Neural crest cell (in vitro differentiated cells): Measurements from ENCODE around the gene KCNS1. TPM values are rescaled to one million over a fixed set of nuclear protein-coding genes. Genes with fewer than 3 reads are reported as not detected.
"Not testable (repeated sequence)": the region's sequence is repeated elsewhere in the genome, so short reads cannot be mapped to it uniquely, and the experiment has no call there.

Experiments used
- DNase-seq: peaks from one replicate; pipeline ENCODE4 v3.0.0; 2021; ENCODE audit warnings: low read depth, mixed read lengths, low spot score
- H3K27ac Mint-ChIP-seq: one replicate; pipeline ENCODE4 v1.8.0; 2021; ENCODE audit warnings: mild to moderate bottlenecking, mixed read lengths; ENCODE audit not compliant: unreplicated experiment
- H3K27me3 Mint-ChIP-seq: 2 replicates; pipeline ENCODE4 v1.8.0; 2021; ENCODE audit warnings: low read depth, mild to moderate bottlenecking, mixed read lengths
- H3K36me3 Mint-ChIP-seq: 2 replicates; pipeline ENCODE4 v1.8.0; 2021; ENCODE audit warnings: low read depth, mild to moderate bottlenecking, mixed read lengths
- H3K4me1 Mint-ChIP-seq: 2 replicates; pipeline ENCODE4 v1.8.0; 2021; ENCODE audit warnings: mixed read lengths
- H3K4me3 Mint-ChIP-seq: one replicate; pipeline ENCODE4 v1.8.0; 2021; ENCODE audit warnings: mild to moderate bottlenecking, mixed read lengths
- H3K9me3 Mint-ChIP-seq: 2 replicates; pipeline ENCODE4 v1.8.0; 2021; ENCODE audit warnings: mixed read lengths
- CTCF ChIP-seq: fragments of 200-600 bp; sonication (generic); conservative IDR thresholded peaks from 2 replicates; pipeline ENCODE4 v1.5.0; 2021; ENCODE audit warnings: antibody characterized with exemption, mild to moderate bottlenecking
- long read RNA-seq: library from polyadenylated mRNA; unstranded; transcript quantifications from one replicate; pipeline ENCODE4 v2.0.0, GENCODE V29; 2020
- total RNA-seq: library from RNA; stranded (reverse); gene quantifications from 2 replicates; pipeline ENCODE4 v1.2.1, GENCODE V29; 2021

The KCNS1 gene
- total RNA-seq, result not detected in 2 replicates
- long read RNA-seq, result 0 reads

- peak; percentile 41 for DNase-seq
- H3K36me3 Mint-ChIP-seq, result no peaks in the 10 kb centered on the region
- no peak for TF ChIP-seq CTCF
- H3K27me3 Mint-ChIP-seq, result peaks cover 69% of the 10 kb centered on the region
- peaks cover 3% of the 10 kb centered on the region for H3K4me1 Mint-ChIP-seq
- no peaks in the 10 kb centered on the region for H3K9me3 Mint-ChIP-seq
- H3K4me3 Mint-ChIP-seq, result no peak within 1 kb of the TSS
- no peak within 1 kb of the TSS for H3K27ac Mint-ChIP-seq
Measured at GRCh38 chr20:45100563-45101245, at the start of gene KCNS1. Gene KCNS1 (minus strand): TSS chr20:45101127. CDS start chr20:45099236, 1,891 bp downstream.

DNA sequence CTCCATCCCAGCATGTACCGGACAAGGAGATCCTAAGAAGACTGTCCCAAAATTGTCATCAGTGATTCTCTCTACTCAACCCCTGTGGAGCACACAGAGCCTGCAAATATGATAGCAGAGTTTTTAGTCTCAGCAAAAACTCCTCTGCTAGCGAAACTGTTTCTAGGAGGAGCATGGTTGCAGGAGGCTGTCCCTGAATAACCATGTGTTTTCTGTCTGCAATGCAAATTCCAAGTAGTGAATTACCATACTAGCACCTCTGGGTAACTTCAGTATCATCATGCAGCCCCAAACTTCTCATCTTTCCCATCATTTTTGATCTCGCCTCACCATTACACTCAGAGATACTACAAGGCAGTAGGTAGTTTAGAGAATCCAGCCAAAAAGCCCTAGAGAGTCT, 48.1 kb upstream of the KCNS1 start:
- DNase-seq, result no peak
- Mint-ChIP-seq H3K9me3 (no peaks in the 10 kb centered on the region), H3K4me3 (no peak overlapping the region), H3K27me3 (peaks cover 76% of the 10 kb centered on the region), H3K4me1 (no peaks in the 10 kb centered on the region), H3K27ac (no peak overlapping the region), H3K36me3 (no peaks in the 10 kb centered on the region)
- no peak for TF ChIP-seq CTCF

GRCh38 chr20:45140836-45141235, 39.9 kb upstream of the KCNS1 start:
- TF ChIP-seq CTCF, result no peak
- Mint-ChIP-seq H3K4me3 (no peak overlapping the region), H3K27ac (no peak overlapping the region), H3K9me3 (no peaks in the 10 kb centered on the region), H3K4me1 (no peaks in the 10 kb centered on the region), H3K36me3 (no peaks in the 10 kb centered on the region), H3K27me3 (peaks cover 34% of the 10 kb centered on the region)
- DNase-seq, result no peak

DNA sequence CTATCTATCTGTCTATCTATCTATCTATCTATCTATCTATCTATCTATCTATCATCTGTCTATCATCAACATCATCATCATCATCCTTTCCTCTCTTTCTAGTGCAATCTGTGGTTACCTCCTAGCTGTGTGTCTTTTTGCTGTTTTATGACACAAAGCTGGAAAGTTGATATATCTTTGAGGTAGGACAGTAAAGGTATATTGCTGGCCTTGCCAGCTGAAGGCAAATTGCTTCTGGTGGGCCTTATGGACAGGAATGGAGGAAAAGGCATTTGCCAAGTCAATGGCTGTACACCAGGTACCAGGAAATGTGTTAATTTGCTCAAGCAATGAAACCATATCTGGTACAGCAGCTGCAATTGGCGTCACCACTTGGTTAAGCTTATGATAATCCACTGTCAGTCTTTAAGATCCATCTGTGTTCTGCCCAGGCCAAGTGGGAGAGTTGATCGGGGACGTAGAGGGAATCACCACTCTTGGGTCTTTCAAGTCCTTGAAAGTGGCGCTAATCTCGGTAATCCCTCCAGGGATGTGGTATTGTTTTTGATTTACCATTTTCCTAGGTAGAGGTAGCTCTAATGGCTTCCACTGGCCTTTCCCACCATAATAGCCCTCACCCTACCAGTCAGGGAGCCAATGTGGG, 38.9 kb upstream of the KCNS1 start:
- H3K4me3 Mint-ChIP-seq, H3K4me1 Mint-ChIP-seq, DNase-seq, H3K9me3 Mint-ChIP-seq, H3K27ac Mint-ChIP-seq, H3K36me3 Mint-ChIP-seq: not testable (repeated sequence)
- H3K27me3 Mint-ChIP-seq, result peaks cover 25% of the 10 kb centered on the region

GRCh38 chr20:45138561-45139300, 37.8 kb upstream of the KCNS1 start:
- Mint-ChIP-seq H3K27ac (no peak overlapping the region), H3K4me1 (no peaks in the 10 kb centered on the region), H3K36me3 (no peaks in the 10 kb centered on the region), H3K4me3 (no peak overlapping the region), H3K27me3 (peaks cover 24% of the 10 kb centered on the region), H3K9me3 (no peaks in the 10 kb centered on the region)
- peak; percentile 71 for TF ChIP-seq CTCF
- DNase-seq, result peak; percentile 50

DNA sequence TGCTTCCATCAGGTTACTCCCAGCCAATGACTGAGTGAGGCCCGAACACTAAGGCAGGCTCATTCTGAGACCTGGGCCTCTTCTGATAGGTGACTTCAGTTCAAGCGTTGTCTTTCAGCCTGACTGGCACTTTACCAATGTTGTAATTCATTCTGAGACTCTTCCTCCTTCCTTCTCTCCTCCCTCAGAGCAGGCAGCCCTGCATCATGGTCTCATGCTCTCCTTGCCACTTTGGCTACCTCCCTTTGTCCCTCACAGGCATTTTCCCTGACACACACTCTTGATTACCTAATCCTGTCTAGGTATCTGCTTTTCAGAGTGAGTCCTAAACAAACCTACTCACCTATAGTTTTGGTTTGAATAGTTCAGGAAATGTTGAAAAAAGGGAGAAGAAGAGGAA, 36.0 kb upstream of the KCNS1 start:
- H3K27me3 Mint-ChIP-seq, result peaks cover 34% of the 10 kb centered on the region
- H3K9me3 Mint-ChIP-seq, result no peaks in the 10 kb centered on the region

More for the DNA sequence above, 36.0 kb upstream of the KCNS1 start:
- H3K4me1 Mint-ChIP-seq, result no peaks in the 10 kb centered on the region
- no peak for DNase-seq
- no peak overlapping the region for H3K27ac Mint-ChIP-seq
- no peak for TF ChIP-seq CTCF
- H3K4me3 Mint-ChIP-seq, result no peak overlapping the region
- no peaks in the 10 kb centered on the region for H3K36me3 Mint-ChIP-seq
